Fibroblast of the conjunctiva (primary cell): ENCODE measurements around the gene C1QC.
"Not testable (repeated sequence)": the region's sequence is repeated elsewhere in the genome, so short reads cannot be mapped to it uniquely, and the experiment has no call there.

Experiments
- DNase-seq: peaks from one replicate; pipeline ENCODE4 v3.0.0-alpha.2; 2010; ENCODE audit warnings: low read depth

C1QC gene

GRCh38 chr1:22651941-22652856, 8.8 kb downstream of the C1QC start:
- no peak for DNase-seq

- DNase-seq = no peak
Observed at GRCh38 chr1:22652881-22653316, 9.5 kb downstream of the C1QC start, which contains the start of gene C1QB. TSS of gene C1QB (plus strand) at chr1:22653236. CDS start at chr1:22659463, 6,227 bp downstream.

DNA sequence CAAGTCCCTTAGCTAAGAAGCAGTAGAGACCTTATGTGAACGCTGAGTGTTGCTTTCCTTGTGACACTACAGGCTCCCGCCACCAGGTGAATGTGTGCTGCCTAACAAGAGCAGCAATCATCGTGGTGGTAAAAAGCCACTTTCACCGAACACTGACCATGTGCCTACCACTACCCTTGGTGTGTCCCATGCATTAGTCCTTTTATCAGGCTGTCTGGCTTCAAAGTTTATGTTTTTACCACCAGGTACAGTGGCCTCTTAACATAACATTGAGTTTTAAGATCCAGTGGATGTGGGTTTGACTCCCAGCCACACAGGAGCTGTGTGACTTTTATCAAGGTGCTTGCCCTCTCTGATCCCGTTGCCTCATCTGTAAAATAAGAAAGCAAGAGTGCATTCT, 11.3 kb downstream of the C1QC start:
- no peak for DNase-seq

DNA sequence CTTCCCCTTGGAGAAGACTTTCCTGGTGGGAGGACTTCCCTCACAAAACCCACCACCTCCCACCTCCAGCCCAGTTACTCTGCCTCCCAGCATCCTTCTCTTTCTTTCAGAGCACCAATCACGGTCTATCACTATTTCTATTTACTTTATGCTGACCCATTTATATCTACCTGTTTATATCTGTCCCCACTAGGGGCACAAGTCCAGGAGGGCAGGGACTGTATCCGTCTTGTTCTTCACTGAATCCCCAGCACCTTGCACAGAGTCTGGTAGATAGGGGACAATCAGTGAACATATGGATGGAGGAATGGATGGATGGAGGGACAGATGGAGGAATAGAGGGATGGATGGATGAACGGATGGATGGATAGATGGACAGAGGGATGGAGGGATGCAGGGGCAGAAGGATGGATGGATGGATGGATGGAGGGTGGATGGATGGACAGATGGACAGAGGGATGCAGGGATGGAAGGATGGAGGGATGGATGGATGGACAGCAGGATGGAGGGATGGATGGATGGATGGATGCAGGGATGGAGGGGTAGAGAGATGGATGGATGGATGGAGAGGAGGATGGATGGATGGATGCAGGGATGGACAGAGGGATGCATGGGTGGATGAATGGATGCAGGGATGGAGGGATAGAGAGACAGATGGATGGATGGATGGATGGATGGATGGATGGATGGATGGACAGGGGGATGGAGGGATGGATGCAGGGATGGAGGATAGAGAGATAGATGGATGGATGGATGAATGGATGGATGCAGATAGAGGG, 15.1 kb downstream of the C1QC start:
- DNase-seq = no peak

GRCh38 chr1:22660716-22661241, 17.3 kb downstream of the C1QC start:
- no peak for DNase-seq

- no peak for DNase-seq
Observed at GRCh38 chr1:22661880-22662279, 18.4 kb downstream of the C1QC start.

GRCh38 chr1:22662318-22662717, 18.9 kb downstream of the C1QC start:
- no peak for DNase-seq

GRCh38 chr1:22662986-22663408, 19.6 kb downstream of the C1QC start:
- DNase-seq = no peak

GRCh38 chr1:22665752-22666151, 22.3 kb downstream of the C1QC start:
- DNase-seq = no peak

GRCh38 chr1:22666412-22666811, 23.0 kb downstream of the C1QC start:
- DNase-seq = no peak

DNA sequence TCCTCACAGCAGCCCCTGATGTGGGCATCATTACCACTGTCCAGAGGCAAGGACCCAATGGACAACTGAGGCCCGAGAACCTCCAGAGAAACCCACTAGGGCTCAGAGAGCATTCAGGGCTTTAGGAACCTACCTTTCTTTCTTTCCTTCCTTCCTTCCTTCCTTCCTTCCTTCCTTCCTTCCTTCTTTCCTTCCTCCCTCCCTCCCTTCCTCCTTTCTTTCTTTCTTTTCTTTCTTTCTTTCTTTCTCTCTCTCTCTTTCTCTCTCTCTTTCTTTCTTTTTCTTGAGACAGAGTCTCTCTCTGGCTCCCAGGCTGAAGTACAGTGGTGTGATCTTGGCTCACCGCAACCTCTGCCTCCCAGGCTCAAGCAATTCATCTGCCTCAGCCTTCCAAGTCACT, 25.4 kb downstream of the C1QC start:
- not testable (repeated sequence) for DNase-seq

GRCh38 chr1:22670352-22670975, 27.0 kb downstream of the C1QC start:
- no peak for DNase-seq

DNA sequence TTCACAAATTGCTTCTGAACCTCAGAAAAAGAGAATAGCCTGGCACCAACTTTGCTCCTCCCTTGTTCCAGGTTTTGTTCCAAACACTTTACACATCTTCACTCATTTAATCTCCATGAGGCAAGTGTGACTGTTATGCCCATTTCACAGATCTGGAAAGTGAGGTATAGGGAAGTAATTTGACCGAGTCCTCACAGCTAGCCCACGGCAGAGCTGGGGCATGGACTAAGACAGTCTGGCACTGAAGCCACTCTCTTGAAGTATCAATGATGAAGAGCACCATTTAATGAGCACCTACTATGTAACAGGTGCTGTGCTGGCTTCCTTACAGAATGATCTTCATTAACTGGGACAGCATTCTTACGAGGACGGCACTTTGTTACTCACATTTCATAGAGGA, 28.6 kb downstream of the C1QC start:
- DNase-seq = no peak

GRCh38 chr1:22673486-22674409, 30.3 kb downstream of the C1QC start:
- DNase-seq = peak; percentile 42

- DNase-seq = no peak
Observed at GRCh38 chr1:22674410-22674749, 30.9 kb downstream of the C1QC start.

- DNase-seq = not testable (repeated sequence)
Observed at GRCh38 chr1:22676151-22676550, 32.7 kb downstream of the C1QC start.

DNA sequence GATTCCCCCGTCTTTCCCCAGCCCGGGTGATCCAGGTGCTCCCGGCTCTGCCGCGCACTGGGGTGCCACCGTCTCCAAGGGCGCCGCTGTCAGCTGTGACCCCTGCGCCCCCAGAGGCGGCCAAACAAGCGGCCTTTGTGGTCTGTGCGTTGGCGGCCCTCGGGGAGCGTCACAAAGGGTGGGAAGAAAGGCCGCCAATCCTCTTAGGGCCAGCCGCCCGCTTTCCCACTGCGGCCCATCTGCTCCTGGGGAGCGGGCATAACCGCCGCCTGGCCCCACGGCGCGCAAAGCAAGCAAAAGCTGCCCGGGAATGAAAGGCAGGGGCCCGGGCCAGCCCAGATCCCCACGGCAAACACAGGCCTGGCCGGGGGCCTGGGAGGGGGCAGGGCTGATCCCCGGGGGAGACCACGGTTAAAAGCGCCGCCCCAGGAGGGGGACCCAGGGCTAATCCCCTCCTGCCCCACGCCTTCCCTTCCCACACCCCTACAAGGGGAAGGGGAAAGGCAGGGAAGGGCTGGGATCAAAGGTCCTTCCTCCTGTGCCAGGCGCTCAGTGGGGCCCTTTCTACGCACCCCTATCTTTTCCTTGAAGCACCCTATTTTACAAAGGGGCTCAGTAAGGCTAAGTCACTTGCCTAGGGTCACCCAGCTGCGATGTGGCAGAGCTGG, 33.6 kb downstream of the C1QC start:
- DNase-seq = no peak

GRCh38 chr1:22677931-22678896, 34.8 kb downstream of the C1QC start:
- DNase-seq = no peak

DNA sequence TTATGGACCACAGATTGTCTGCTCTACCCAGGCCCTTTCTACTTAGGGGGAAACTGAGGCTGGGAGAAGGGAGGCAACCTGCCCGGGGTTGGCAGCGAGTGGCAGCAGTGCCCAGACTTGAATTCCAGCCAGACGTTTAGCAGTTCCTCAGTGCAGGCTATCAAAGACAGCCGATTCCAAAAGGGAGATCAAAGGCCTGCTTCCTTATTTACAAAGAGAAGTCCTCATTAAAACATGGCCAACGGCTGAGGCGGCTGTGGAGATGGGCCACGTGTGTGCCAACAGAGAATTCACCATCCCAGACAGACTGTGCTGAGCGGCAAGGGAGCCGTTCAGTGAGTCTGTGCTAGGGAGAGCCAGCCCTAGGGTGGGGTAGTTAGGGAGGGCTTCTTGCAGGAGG, 37.3 kb downstream of the C1QC start:
- no peak for DNase-seq
